HG03460 (cell line): ENCODE results near the gene PANK3.
"Not testable (repeated sequence)": the region's sequence is repeated elsewhere in the genome, so short reads cannot be mapped to it uniquely, and the experiment has no call there.

ENCODE experiments used
- ATAC-seq: cut with Tn5 transposase; IDR thresholded peaks from one replicate; pipeline ENCODE4 v1.9.1; 2021; ENCODE audit not compliant: unreplicated experiment

PANK3 gene

DNA sequence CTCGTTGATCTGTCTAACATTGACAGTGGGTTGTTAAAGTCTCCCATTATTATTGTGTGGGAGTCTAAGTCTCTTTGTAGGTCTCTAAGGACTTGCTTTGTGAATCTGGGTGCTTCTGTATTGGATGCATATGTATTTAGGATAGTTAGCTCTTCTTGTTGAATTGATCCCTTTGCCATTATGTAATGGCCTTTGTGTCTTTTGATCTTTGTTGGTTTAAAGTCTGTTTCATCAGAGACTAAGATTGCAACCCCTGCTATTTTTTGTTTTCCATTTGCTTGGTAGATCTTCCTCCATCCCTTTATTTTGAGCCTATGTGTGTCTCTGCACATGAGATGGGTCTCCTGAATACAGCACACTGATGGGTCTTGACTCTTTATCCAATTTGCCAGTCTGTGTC lies 17.0 kb upstream of the PANK3 start:
- not testable (repeated sequence) for ATAC-seq

DNA sequence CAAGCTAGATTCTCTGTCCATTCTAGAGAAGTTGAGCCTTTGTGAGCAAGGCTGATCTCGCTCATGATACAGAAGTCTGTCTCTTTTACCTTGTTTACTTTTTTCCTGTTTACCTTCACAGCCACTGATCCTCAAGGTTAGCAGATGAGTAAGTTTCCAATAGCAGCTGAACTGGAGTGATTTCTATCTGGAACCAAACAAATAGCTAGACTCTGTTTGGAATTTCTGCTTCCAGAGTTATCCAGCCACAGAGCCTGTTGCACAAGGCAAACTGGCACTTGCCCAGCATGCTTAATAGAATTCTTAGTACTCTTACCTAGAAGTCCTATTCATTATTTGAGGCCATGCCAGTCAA lies 12.8 kb upstream of the PANK3 start:
- no peak for ATAC-seq

DNA sequence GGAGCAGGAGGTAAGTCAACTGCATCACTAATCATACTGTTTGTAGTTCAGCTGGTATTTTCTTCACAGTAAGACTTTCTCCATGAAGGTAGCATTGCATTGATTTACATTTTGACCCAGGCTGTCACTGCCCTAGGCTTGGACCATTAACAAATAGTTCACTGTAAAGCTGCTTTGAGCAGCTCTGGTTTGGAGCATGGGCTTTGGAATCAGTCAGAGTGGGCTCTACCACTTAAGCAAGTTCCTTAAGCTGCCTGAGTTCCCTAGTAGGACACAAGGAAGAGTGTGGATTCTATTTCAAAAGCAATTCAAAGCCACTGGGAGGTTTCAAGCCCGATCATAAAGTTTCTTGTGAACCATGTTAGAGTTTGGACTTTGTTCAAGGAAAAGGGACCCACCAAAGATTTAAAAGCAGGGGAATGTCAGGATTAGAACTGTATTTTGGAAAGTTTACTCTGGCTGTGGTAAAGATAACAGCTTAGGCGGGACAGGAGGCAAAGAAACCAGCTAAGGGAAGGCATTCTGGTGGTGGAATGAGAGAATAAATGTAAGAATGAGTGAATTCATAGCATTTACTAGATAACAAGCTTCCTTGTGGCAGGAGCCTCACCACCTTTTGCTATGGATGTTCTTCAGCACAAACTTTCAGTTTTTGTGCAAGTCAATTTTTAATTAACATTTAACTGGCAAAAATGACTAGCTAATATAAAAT lies 12.3 kb upstream of the PANK3 start:
- no peak for ATAC-seq

DNA sequence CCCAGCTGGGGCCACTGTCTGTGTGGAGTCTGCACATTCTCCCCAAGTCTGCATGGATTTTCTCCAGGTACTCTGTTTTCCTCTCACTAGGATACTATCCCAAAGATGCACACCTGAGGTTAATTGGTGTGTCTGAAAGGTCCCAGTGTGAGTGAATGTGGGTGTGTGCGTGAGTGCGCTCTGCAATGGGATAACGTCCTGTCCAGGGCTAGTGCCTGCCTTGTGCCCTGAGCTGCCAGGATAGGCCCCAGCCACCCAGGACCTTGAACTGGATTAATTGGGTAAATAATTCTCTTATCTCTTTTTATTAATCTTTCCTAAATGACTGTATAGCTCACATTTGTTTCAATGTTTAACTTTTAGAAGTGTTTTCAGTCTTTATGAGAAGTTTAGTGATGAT lies 11.5 kb upstream of the PANK3 start:
- no peak for ATAC-seq

DNA sequence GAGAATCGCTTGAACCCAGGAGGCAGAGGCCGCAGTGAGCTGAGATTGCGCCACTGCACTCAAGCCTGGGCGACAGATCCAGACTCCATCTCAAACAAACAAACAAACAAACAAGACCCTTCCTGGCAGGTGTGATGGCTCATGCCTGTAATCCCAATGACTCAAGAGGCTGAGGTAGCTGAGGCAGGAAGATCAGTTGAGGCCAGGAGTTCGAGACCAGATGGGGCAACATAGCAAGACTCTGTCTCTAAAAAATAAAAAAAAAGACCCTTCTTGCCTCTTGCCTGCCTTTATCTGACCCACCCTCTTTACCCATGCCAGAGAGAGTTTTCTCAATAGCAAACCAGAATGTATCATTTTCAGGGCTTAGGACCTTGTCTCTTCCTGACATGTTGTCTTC lies 8.8 kb upstream of the PANK3 start:
- ATAC-seq, result no peak

DNA sequence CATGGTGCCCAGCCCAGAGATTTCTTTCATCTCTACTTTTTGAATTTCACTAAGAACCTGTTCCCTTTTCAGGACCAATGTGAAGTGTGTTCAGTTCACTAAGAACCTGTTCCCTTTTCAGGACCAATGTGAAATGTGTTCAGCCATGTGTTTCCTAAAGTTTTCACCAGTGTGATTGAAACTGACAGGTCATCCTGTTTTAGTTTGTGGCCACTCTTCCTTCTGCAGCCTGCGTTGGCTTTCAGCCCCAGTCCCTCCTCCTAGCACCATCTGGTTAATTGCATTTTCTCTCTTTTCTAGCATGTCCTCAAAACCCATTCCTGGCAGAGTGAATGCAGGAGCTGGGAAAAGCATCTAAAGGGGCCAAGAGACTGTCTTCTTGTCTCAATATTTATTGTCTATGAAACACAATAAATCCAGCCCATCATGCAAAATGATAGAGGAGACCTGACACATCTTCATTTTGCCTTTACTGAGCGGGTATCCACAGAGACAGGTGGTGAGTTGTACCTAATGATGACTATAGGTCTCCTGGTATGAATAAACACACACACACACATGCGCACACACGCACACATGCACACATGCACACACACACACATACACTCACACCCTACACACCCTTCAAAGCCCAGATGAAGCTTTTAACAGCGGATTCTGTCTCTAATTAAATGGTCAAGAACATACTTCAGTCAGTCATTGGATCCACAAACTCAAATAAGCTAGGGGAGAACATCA lies 6.1 kb upstream of the PANK3 start:
- no peak for ATAC-seq

DNA sequence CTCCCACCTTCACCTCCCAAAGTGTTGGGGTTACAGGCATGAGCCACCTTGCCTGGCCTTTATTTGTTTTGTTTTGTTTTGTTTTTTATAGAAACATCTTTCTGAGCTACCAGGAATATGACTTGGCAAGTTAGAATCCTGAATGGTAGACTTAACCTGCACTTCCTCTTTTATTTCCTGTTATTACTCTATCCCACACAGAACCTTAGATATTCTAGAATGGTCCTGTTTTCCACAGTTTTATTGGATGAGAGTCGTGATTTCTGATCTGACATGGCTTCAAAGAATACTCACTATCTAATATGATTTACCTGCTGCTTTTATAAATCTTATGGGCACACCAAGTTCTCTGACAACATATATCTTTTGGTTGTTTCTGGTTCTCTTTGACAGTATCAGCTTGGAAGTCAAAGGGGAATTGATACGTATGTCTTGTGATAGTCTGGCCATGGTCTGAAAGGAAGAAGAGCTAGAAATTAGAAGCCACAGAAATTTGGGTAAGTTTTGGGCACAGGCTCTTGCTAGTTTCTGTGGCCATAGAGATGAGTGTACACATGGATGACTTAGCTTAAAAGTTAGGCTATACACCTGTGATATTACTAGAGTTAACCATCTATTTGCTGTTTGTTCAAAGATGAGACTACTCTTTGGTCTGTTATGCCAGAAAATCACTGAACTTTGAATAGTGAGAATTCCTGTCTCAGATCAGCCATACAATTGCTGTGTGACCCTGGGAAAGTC lies 4.7 kb upstream of the PANK3 start:
- peak; percentile 27 for ATAC-seq

DNA sequence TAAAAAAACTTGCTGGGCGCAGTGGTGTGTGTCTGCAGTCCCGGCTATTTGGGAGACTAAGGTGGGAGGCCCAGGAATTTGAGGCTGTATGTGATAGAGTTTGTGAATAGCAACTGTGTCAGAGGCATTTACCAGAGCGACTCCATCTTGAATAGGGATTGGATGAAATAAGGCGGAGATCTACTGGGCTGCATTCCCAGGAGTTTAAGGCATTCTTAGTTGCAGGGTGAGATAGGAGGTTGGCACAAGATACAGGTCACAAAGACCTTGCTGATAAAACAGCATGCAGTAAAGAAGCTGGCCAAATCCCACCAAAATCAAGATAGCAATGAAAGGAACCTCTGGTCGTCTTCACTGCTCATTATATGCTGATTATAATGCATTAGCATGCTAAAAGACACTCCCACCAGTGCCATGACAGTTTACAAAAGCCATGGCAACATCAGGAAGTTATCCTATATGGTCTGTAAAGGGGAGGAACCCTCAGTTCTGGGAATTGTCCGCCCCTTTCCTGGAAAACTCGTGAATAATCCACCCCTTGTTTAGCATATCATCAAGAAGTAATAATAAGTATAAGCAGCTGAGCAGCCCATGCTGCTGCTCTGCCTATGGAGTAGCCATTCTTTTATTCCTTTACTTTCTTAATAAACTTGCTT lies 1.8 kb upstream of the PANK3 start:
- not testable (repeated sequence) for ATAC-seq

DNA sequence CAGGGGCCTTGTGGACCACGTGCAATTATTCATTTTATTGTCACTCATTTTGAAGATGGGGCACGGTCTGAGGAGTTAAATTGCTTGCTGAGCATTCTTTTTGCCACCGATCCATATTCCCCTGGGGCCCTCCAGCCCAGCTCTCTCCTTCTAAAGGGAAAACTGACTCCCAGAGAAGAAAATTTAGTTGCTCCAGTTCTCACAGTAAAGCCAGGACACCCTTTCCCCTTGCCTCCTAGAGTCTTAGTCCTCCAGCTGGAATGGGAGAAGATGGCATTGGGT lies 1.0 kb upstream of the PANK3 start:
- ATAC-seq, result no peak

DNA sequence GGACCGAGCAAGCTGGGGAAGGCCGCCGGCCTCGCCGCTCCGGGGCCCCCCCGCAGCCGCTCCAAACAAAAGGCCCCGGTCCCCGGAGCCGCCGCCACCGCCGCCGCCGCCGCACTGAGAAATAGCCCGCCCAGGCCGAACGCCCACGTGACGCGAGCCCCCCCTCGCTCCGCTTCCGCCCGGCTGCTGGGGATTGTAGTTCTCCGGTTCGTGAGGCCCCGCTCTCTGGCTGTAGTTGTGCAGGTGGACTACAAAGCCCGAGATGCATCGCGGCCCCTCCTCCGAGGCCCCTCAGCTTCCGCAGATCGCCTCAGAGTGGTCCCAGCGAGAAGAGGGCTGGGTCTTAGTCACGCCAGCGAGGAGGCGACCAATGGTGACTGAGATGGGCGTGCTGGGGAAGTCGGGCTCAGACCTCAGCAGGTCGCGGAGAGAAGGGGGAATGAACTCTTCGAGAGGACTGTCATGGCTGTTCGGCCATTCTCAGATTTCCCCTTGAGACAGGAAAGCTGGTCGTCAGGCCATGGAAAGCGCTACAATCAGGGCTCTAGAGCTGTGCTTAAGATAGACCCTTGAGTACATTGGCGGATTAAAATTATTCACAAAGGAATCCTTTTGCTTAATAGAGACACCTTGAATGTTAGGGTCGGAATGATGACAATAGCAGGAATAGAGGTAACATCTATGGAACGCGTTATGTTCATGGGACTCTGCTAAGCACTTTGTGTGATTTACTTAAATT lies 489 bp upstream of the PANK3 start:
- ATAC-seq, result peak; percentile 93

DNA sequence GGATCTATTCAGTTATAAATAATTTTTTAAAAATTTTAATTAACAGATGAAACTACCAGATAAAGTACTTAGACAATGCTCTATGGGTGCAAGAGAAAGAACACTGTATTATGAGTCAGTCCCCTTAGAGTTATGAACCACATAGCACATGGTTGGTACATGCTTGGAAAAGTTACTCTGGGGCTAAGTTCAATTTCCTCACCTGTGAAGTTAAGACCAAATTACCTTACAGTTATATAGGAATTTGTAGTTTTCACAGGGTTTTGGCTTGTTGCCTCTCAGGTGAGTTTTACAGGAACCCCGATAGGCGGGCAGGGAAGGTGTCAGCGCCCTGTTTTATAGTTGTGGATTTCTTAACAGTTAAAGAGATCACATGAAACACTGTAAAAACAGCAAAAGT lies 1.2 kb downstream of the PANK3 start:
- no peak for ATAC-seq

DNA sequence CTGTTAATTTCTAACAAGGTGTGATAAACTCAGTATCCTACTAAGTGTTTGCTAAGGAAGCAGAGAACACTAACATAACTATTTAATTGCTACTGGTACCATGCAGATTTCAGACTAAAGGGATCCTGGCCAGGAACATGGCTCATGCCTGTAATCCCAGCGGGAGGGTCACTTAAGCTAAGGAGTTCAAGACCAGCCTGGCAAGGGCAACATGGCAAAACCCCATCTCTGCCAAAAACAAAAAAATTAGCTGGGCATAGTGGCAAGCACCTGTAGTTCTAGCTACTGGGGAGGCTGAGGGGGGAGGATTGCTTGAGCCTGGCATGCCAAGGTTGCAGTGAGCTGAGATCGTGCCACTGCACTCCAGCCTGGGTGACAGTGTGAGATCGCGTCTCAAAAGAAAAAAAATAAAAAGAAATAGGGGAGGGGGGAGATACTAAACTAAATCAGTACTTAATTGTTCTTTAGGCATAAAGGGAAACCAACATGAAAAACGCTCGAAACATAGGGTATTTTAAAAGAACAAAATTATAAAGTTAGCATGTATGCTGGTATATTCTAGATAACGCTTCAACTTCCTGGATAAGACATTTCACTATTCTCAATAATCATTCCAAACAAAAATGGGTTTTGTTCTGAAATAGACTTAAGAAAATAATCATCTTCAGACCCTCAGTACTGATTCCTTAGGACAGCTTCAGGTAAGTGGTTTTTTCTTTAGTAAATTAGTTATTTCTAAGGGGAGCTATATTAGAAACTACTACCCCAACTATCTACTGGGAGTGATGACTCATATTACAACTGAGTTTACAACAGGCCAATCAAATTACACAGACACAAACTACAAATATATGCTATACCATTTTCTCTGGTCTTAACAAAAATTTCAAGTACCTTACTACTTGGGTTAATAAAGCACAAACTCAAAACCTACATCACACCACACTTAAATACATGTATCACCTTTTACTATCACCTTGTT lies 3.5 kb downstream of the PANK3 start:
- no peak for ATAC-seq

DNA sequence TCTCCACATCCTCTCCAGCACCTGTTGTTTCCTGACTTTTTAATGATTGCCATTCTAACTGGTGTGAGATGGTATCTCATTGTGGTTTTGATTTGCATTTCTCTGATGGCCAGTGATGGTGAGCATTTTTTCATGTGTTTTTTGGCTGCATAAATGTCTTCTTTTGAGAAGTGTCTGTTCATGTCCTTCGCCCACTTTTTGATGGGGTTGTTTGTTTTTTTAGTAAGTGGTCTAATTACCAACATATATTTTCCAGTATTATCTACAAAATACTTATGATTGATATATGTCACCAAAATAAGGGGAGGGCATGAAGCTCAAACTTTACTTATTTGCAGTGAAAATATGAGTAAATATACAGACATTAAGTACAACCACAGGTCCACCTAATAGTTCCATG lies 5.0 kb downstream of the PANK3 start:
- not testable (repeated sequence) for ATAC-seq

DNA sequence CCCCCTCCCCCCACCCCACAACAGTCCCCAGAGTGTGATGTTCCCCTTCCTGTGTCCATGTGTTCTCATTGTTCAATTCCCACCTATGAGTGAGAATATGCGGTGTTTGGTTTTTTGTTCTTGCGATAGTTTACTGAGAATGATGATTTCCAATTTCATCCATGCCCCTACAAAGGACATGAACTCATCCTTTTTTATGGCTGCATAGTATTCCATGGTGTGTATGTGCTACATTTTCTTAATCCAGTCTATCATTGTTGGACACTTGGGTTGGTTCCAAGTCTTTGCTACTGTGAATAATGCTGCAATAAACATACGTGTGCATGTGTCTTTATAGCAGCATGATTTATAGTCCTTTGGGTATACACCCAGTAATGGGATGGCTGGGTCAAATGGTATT lies 5.5 kb downstream of the PANK3 start:
- not testable (repeated sequence) for ATAC-seq

DNA sequence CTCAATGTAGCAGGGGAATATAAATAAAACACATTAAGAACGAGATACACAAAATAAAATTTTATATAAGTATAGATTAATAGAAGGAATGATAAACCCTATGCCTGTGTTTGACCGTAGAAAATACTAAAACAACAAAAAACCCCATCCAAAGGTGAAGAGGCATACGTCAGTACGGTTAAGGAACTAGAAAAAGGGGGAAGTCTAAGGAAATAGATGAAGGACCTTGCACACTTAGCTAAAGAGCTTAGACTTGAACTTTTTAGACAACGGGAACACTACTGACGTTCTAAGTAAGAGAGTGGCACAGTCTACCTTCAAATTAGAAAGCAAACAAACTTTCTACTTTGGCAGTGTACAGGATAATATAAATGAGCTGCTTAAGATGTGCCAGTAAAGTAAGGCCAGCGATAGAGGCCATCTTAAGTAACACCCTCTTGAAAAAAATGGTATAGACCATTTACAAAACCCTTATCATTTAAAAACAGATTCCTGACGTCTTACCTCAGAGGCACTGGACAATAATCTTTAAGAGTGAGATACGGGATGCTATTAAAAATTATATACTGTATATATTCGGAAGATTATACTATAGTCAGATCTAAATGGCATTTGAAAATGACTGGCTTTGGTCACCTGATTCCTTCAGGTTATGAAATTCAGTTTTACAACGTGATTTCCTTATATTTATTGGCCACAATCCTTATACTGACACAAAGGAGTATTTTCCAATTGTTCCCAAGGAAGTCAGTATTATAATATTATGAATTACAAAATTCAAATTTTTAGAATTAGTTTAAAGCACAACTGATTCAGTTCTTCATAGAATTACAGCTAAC lies 8.5 kb downstream of the PANK3 start:
- ATAC-seq, result no peak

DNA sequence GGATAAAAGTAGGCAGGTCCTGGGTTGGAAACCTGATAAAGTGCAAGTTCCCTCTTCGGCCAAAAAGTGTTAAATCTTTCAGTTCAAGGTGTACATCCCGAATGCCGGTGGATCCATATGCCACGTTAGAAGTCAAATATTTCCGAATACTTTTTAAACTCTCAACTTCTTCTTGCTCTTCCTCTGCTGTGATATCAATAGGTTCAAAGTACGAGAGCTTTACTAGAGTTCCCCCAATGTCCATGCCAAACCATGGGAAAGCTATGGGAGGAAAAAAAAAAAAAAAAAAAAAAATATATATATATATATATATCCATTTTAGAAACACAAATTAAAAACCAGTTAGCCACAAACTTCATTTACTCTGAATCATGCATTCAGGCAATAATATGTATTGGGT lies 10.4 kb downstream of the PANK3 start:
- ATAC-seq, result no peak

DNA sequence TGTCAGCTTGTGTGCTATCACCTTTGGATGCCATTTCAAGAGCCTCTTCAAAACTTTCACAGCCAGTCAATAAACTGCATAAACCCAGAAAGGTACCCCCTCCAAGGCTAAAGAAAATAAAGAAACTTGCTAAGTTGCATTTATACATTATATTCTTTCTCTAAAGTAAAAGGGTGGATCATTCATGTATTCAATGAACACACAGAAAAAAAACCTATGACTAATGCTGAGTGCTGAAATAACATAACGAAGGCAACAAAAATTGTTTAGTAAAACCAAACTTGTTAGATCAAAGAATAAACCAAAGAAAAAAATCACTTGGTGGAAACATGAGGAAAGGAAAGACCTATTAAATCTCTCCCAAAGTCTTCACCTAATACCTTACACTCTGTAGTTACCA lies 15.2 kb downstream of the PANK3 start:
- ATAC-seq, result no peak

DNA sequence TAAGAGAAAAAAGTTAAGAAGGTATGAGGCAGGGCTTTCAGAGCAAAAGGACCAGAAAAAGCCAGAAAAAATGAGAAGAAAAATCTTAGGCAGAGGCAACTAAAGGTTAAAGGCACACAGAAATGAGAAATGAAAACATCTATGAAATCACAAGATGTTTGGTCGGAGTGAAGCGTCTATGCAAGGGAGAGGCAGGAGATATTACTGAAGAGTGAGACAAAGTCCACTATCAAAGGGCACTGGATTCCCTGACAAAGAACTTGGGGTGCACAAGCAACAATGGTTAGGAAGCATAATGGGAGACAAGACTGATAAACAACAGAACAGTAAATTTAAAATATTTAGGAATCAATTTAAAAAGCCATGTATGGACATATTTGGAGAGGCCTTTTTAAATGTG lies 16.9 kb downstream of the PANK3 start:
- ATAC-seq, result no peak

DNA sequence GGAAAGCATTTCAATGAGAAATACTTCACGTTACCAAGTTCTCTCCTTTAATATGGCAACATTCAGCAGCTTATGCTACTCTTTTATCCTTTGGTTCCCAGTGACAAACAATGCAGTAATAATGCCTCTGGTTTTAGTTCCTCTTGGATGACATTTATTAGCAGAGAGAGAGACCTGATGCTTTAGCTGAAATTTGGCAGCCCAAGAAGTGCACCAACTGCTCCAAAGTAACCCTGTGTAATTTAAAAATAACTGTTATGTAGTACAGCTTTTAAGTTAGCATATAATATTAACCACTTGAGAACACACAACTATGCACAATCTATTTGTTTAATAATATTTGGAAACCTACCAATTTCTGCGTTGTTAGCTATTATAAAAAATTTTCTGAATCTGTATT lies 21.8 kb downstream of the PANK3 start:
- no peak for ATAC-seq
